HepG2 (cell line): ENCODE data around the gene HRG. TPM values are rescaled to one million over a fixed set of nuclear protein-coding genes. Genes with fewer than 3 reads are reported as not detected.

Source experiments
- RNF2 ChIP-seq: fragments of 450-650 bp; conservative IDR thresholded peaks from 2 replicates; pipeline ENCODE4 v1.6.1; 2016; ENCODE audit warnings: low read depth
- THAP8 ChIP-seq: sonication (generic); formaldehyde crosslinking; IDR thresholded peaks from 2 replicates; pipeline ENCODE4 v1.5.1; 2020; ENCODE audit warnings: missing genetic modification reagents, mild to moderate bottlenecking, borderline replicate concordance
- ZNF282 ChIP-seq: fragments of 450-650 bp; IDR thresholded peaks from 2 replicates; pipeline ENCODE4 v1.6.1; 2018; ENCODE audit not compliant: partially characterized antibody
- ZNF446 ChIP-seq: sonication (generic); formaldehyde crosslinking; IDR thresholded peaks from 2 replicates; pipeline ENCODE4 v1.5.0; 2020; ENCODE audit warnings: mild to moderate bottlenecking, missing genetic modification reagents
- ZNF513 ChIP-seq: sonication (generic); formaldehyde crosslinking; conservative IDR thresholded peaks from 2 replicates; pipeline ENCODE4 v1.5.0; 2020; ENCODE audit warnings: missing genetic modification reagents
- ZNF609 ChIP-seq: sonication (generic); formaldehyde crosslinking; IDR thresholded peaks from 2 replicates; pipeline ENCODE4 v1.4.0; 2020; ENCODE audit warnings: mild to moderate bottlenecking, missing genetic modification reagents, borderline replicate concordance
- ZNF746 ChIP-seq: sonication (generic); formaldehyde crosslinking; IDR thresholded peaks from 2 replicates; pipeline ENCODE4 v1.8.0; 2022; ENCODE audit warnings: mild to moderate bottlenecking, missing genetic modification reagents
- polyA plus RNA-seq, 8 experiments: library from polyadenylated mRNA; depleted of rRNA in 3 of 8; stranded (reverse) in 7 of 8; unstranded in 1 of 8; fragments of >200 nt; fragmentation: Illumina TruSeq in 4 of 8; extraction: Trizol in 4 of 8; gene quantifications; 2 replicates each; pipeline versions ENCODE4 v1.2.1 to v1.2.3, GENCODE V29; 2011 to 2016; ENCODE audit warnings: low read depth in 4 of 8, missing spikeins in 1 of 8, mixed read lengths in 1 of 8; ENCODE audit not compliant: insufficient read depth in 1 of 8
- total RNA-seq, 5 experiments: library from RNA; depleted of rRNA; stranded (reverse); fragments of >200 nt; fragmentation: Illumina TruSeq; extraction: Trizol; gene quantifications; 2 replicates each; pipeline ENCODE4 v1.2.3, GENCODE V29; 2016; ENCODE audit warnings: low read depth in 1 of 5
- TF ChIP-seq, protein P1 (sequence below): sonication (generic); formaldehyde crosslinking; IDR thresholded peaks from 2 replicates; pipeline ENCODE4 v1.8.0; 2022; ENCODE audit warnings: mild to moderate bottlenecking, missing genetic modification reagents, borderline replicate concordance
- TF ChIP-seq, protein P2 (sequence below): sonication (generic); formaldehyde crosslinking; IDR thresholded peaks from 2 replicates; pipeline ENCODE4 v1.4.0; 2020; ENCODE audit warnings: missing genetic modification reagents
- TF ChIP-seq, protein P3 (sequence below): IDR thresholded peaks from 2 replicates; pipeline ENCODE4 v1.6.1; 2012; ENCODE audit warnings: low read length, improper control_type of control experiment

Gene HRG
- total and polyA plus RNA-seq, 2 of the 13 experiments (the other 11 are each of a cell fraction or from before 2014, with no cell fraction given), result 0.09 to 0.11 TPM

- TF ChIP-seq ZNF513 (CRISPR knock-in tag), result no peak
- peak; percentile 79 for TF ChIP-seq ZNF746 (CRISPR knock-in tag)
- TF ChIP-seq ZNF609 (CRISPR knock-in tag), result peak; percentile 85
- no peak for TF ChIP-seq RNF2
- TF ChIP-seq, protein P1, sequence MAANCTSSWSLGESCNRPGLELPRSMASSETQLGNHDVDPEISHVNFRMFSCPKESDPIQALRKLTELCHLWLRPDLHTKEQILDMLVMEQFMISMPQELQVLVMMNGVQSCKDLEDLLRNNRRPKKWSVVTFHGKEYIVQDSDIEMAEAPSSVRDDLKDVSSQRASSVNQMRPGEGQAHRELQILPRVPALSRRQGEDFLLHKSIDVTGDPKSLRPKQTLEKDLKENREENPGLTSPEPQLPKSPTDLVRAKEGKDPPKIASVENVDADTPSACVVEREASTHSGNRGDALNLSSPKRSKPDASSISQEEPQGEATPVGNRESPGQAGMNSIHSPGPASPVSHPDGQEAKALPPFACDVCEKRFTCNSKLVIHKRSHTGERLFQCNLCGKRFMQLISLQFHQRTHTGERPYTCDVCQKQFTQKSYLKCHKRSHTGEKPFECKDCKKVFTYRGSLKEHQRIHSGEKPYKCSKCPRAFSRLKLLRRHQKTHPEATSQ (CRISPR knock-in tag), result no peak
- TF ChIP-seq ZNF282, result no peak
- TF ChIP-seq, protein P2, sequence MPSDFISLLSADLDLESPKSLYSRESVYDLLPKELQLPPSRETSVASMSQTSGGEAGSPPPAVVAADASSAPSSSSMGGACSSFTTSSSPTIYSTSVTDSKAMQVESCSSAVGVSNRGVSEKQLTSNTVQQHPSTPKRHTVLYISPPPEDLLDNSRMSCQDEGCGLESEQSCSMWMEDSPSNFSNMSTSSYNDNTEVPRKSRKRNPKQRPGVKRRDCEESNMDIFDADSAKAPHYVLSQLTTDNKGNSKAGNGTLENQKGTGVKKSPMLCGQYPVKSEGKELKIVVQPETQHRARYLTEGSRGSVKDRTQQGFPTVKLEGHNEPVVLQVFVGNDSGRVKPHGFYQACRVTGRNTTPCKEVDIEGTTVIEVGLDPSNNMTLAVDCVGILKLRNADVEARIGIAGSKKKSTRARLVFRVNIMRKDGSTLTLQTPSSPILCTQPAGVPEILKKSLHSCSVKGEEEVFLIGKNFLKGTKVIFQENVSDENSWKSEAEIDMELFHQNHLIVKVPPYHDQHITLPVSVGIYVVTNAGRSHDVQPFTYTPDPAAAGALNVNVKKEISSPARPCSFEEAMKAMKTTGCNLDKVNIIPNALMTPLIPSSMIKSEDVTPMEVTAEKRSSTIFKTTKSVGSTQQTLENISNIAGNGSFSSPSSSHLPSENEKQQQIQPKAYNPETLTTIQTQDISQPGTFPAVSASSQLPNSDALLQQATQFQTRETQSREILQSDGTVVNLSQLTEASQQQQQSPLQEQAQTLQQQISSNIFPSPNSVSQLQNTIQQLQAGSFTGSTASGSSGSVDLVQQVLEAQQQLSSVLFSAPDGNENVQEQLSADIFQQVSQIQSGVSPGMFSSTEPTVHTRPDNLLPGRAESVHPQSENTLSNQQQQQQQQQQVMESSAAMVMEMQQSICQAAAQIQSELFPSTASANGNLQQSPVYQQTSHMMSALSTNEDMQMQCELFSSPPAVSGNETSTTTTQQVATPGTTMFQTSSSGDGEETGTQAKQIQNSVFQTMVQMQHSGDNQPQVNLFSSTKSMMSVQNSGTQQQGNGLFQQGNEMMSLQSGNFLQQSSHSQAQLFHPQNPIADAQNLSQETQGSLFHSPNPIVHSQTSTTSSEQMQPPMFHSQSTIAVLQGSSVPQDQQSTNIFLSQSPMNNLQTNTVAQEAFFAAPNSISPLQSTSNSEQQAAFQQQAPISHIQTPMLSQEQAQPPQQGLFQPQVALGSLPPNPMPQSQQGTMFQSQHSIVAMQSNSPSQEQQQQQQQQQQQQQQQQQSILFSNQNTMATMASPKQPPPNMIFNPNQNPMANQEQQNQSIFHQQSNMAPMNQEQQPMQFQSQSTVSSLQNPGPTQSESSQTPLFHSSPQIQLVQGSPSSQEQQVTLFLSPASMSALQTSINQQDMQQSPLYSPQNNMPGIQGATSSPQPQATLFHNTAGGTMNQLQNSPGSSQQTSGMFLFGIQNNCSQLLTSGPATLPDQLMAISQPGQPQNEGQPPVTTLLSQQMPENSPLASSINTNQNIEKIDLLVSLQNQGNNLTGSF, result no peak
- no peak for TF ChIP-seq THAP8 (CRISPR knock-in tag)
- TF ChIP-seq, protein P3, sequence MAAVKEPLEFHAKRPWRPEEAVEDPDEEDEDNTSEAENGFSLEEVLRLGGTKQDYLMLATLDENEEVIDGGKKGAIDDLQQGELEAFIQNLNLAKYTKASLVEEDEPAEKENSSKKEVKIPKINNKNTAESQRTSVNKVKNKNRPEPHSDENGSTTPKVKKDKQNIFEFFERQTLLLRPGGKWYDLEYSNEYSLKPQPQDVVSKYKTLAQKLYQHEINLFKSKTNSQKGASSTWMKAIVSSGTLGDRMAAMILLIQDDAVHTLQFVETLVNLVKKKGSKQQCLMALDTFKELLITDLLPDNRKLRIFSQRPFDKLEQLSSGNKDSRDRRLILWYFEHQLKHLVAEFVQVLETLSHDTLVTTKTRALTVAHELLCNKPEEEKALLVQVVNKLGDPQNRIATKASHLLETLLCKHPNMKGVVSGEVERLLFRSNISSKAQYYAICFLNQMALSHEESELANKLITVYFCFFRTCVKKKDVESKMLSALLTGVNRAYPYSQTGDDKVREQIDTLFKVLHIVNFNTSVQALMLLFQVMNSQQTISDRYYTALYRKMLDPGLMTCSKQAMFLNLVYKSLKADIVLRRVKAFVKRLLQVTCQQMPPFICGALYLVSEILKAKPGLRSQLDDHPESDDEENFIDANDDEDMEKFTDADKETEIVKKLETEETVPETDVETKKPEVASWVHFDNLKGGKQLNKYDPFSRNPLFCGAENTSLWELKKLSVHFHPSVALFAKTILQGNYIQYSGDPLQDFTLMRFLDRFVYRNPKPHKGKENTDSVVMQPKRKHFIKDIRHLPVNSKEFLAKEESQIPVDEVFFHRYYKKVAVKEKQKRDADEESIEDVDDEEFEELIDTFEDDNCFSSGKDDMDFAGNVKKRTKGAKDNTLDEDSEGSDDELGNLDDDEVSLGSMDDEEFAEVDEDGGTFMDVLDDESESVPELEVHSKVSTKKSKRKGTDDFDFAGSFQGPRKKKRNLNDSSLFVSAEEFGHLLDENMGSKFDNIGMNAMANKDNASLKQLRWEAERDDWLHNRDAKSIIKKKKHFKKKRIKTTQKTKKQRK, result no peak
- no peak for TF ChIP-seq ZNF446 (CRISPR knock-in tag)
Observed at GRCh38 chr3:186630950-186631641, 34.7 kb upstream of the HRG start (continued).
